Fibroblast of pulmonary artery (primary cell): Measurements from ENCODE around the gene ARHGEF28.

Experiments used
- DNase-seq: peaks from one replicate; pipeline ENCODE4 v3.0.0-alpha.2; 2010; ENCODE audit warnings: low read depth
- H3K4me3 ChIP-seq: replicated peaks from 2 replicates; pipeline ENCODE4 v1.5.1; 2011; ENCODE audit warnings: low read depth, mild to moderate bottlenecking, control low read depth, low read length, moderate library complexity
- TF ChIP-seq, protein P1 (sequence below): IDR thresholded peaks from 2 replicates; pipeline ENCODE4 v1.5.1; 2011; ENCODE audit warnings: mild to moderate bottlenecking, control low read depth, low read length, inconsistent platforms; ENCODE audit errors: missing control alignments

The ARHGEF28 gene

DNA sequence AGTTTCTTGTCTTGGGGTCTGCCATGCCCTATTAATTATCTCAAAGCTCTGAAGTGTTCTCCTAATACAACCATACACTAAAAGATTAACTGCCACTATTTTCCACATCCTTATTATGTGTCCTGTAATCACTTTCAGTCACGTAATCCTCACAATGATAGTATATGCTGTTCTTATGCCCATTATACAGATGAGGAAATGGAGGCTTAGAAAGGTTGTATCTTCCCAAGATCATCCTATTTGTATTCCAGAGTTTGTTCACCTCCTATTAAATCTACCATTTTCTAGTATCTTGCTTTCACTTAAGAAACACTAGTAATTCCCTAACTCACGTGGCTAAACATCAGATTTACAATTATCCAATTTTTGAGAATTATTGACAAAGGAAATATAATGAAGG is 2.9 kb upstream of the ARHGEF28 start:
- TF ChIP-seq, protein P1, sequence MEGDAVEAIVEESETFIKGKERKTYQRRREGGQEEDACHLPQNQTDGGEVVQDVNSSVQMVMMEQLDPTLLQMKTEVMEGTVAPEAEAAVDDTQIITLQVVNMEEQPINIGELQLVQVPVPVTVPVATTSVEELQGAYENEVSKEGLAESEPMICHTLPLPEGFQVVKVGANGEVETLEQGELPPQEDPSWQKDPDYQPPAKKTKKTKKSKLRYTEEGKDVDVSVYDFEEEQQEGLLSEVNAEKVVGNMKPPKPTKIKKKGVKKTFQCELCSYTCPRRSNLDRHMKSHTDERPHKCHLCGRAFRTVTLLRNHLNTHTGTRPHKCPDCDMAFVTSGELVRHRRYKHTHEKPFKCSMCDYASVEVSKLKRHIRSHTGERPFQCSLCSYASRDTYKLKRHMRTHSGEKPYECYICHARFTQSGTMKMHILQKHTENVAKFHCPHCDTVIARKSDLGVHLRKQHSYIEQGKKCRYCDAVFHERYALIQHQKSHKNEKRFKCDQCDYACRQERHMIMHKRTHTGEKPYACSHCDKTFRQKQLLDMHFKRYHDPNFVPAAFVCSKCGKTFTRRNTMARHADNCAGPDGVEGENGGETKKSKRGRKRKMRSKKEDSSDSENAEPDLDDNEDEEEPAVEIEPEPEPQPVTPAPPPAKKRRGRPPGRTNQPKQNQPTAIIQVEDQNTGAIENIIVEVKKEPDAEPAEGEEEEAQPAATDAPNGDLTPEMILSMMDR = no peak
- no peak overlapping the region for H3K4me3 ChIP-seq
- no peak for DNase-seq

DNA sequence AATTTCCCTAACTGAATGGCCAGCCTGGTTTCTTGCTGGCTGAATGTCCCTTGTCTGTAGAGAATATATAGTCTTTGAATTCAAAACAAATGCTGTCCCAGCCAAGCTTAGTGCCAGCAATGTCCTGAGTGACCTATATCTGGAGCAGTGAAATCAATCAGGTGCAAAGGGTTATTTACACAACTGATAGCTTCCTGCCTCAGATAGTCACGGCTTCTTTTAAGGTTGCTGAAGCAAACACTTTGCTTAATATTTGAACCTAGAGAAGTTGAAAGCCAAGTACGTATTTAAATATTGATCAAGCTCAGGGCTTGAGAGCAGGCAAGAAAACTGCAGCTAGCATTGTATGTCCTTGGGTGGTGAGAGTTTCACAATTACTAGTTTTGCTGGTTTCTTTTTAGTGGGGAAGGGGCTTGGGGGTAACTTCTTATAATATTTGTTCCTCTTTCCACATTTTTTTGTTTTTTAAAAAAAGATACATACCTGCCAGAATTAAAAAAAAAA is 2.0 kb upstream of the ARHGEF28 start:
- TF ChIP-seq, protein P1 = no peak
- no peak for DNase-seq
- H3K4me3 ChIP-seq = no peak overlapping the region

DNA sequence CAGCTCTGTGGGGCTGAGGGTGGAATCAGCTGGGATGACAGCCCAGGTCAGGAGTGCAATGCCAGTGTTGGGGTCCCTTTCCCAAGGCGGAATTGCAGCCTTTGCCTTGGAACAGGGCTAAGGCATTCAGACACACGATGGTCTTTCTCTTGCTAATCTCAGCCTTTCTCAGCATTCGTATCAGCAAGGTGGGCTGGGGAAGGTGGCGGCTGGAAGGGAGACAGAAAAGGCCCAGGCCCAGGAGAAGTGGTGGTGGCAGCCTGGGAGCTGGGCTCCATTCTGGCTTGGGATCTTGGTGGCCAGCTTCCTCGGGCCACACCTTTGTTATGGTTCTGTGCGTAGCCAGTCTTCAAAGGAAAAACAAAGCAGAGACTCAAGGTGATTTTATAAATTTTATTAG is 1.1 kb upstream of the ARHGEF28 start:
- no peak for DNase-seq
- TF ChIP-seq, protein P1 = no peak
- no peak overlapping the region for H3K4me3 ChIP-seq

DNA sequence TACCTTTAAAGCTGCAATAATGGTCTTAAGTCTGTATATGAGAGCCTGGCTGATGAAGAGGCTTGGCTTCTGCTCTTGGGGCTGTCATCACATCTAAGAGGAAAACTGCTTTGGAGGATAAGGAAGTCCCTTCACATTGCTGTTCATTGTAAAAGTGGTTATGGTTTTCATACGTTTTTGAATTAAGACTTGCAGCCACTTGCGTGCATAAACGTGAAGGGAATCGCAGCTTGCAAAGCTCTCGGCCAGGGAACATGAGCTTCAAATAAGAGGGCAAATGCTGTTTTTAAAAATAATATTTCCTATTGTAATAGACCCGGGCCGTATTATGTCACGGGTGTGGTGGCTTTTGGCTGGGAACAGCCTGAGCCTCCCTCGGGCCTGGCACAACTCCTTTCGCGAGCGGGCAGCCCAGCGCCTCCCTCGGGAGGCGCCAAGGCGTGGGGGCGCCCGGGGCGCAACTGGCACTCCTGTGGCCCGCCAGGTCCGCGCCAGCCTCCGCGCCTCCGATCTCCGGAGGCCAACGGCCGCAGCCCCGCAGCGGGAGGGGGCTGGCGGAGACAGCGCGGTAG is 538 bp upstream of the ARHGEF28 start:
- TF ChIP-seq, protein P1 = no peak
- peak; percentile 38 for DNase-seq
- H3K4me3 ChIP-seq = peak overlapping the region; percentile 76

DNA sequence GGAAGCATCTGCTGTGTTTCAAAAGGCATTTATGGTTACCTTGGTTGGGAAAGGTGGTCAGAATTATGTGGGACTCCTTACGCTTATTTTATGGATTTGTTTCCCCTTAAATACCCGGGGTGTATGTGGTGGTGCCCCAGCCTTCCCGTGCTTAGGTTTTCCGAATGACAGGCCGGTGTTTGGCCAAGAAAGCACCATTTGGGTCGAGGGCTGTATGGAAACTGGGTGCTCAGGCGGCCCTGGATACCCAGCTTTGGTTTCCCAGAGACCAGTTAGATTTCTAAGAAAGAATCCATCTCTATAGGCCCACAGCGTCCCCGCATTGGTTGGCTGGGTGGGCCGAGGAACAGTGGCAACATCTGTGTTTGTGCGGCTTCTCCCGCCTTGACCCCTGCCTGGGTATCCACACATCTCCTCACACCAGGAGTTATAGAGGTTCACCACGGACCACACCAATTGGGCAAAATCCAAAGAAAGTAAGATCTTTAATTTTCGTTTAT is 868 bp downstream of the ARHGEF28 start:
- H3K4me3 ChIP-seq = peak overlapping the region; percentile 76
- DNase-seq = no peak
- TF ChIP-seq, protein P1 = no peak

DNA sequence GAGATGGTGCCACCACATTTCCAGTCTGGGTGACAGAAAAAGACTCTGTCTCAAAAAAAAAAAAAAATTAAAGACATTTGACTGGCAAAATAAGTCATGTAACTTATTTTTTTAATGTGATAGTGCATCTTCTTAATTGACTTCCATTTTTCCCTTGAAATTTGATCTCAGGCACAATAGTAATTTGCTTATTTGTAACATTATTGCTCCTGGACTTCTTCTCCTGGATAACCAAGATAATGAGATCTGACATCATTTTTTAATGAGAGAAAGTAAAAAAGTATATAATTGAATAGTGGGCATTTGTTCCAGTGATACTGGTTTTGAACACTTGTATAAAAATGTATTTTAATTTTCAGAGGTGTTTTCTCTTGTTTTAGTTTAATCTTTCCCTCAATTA is 3.5 kb downstream of the ARHGEF28 start:
- DNase-seq = no peak
- TF ChIP-seq, protein P1 = no peak
- H3K4me3 ChIP-seq = no peak overlapping the region

DNA sequence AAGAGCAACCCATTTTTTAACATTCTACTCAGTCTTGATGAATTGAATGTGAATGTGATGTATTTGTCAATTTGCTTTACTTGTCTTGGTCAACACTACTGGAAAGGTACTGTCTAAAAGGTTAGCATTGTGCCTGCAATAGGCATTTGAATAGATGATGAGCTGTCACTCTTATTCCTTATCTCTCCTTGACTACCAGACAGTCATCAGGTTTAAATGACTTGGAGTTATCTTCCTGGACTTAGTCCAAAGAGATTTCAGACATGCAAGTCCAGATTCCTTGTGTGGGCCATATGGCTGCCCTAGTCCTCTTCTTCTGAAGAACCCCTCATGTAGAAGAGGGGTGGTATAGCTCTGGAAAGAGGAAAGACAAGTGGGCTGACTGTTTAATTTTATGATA is 4.8 kb downstream of the ARHGEF28 start:
- no peak for DNase-seq
- TF ChIP-seq, protein P1 = no peak
- H3K4me3 ChIP-seq = no peak overlapping the region
